ENCODE results near the gene SNTA1. TPM values are rescaled to one million over a fixed set of nuclear protein-coding genes. Genes with fewer than 3 reads are reported as not detected.

SNTA1 gene
- total RNA-seq, 1 experiment from 2014 or later: 14.6 TPM

- Histone ChIP-seq H3K4me2 (ENCODE audit: low read length) (no peak overlapping the region), H3K9ac (ENCODE audit: low read length) (no peak overlapping the region), H4K20me1 (ENCODE audit: insufficient read depth) (no peaks in the 10 kb centered on the region), H2AFZ (ENCODE audit: low read depth, low read length, poor library complexity, severe bottlenecking) (no peak overlapping the region), H3K36me3 (ENCODE audit: control insufficient read depth in 1 of 2, insufficient read depth in 2 of 2, low read length in 2 of 2) (no peaks in the 10 kb centered on the region; a peak in 1 of 4 replicates), H3K4me3 (replicated peaks in 1 of 2; ENCODE audit: low read depth in 1 of 2, low read length in 2 of 2) (no peak overlapping the region), H3K9me2 (ENCODE audit: insufficient read depth) (no peaks in the 10 kb centered on the region), H3K27me3 (ENCODE audit: insufficient read depth, low read length) (no peaks in the 10 kb centered on the region), H3K4me1 (ENCODE audit: control insufficient read depth in 1 of 2, insufficient read depth in 2 of 2, low read length in 2 of 2) (peaks cover 3 to 9% of the 10 kb centered on the region in 2 experiments; a peak in 2 of 4 replicates), H3K79me2 (ENCODE audit: insufficient read depth, low read length) (no peaks in the 10 kb centered on the region), H3K27ac (ENCODE audit: low read depth, low read length) (no peak overlapping the region), H3K9me3 (ENCODE audit: control insufficient read depth in 1 of 2, insufficient read depth in 1 of 2, low read depth in 1 of 2, low read length in 2 of 2) (no peaks in the 10 kb centered on the region)
- ChIA-PET POLR2A (no interaction called here), RAD21 (ENCODE audit: low non-redundant PET in 1 of 2, low total read pairs in 2 of 2, uncharacterized antibody in 2 of 2, unreplicated experiment in 2 of 2) (no interaction called here), CTCF (no interaction called here)
- ATAC-seq (no peak), DNase-seq (ENCODE audit: low read depth, low spot score) (no peak)
- TF ChIP-seq EGR1 (IDR thresholded peaks at IDR 0.05; ENCODE audit: low read depth) (no peak), EZH2 (IDR thresholded peaks at IDR 0.05) (no peak), MAX (IDR thresholded peaks at IDR 0.05) (no peak), YY1 (IDR thresholded peaks at IDR 0.05; ENCODE audit: extremely low read depth, insufficient replicate concordance, low read depth, low read length) (no peak), POLR2A (IDR thresholded peaks at IDR 0.05; ENCODE audit: borderline replicate concordance, extremely low read depth, insufficient read depth, insufficient read length) (no peak), SIN3A (IDR thresholded peaks at IDR 0.05; ENCODE audit: low read depth) (no peak), CBX3 (IDR thresholded peaks at IDR 0.05; ENCODE audit: low read depth) (no peak), ELF1 (IDR thresholded peaks at IDR 0.05; ENCODE audit: borderline replicate concordance, low read depth) (no peak), ZNF274 (IDR thresholded peaks at IDR 0.05; ENCODE audit: low read depth, low read length) (no peak), JUND (IDR thresholded peaks at IDR 0.05) (no peak), ZFX (IDR thresholded peaks at IDR 0.05) (no peak), TCF7L2 (IDR thresholded peaks at IDR 0.05; ENCODE audit: borderline replicate concordance, extremely low read depth, insufficient read depth, insufficient read length) (no peak), ATF3 (IDR thresholded peaks at IDR 0.05) (no peak), ZBTB33 (IDR thresholded peaks at IDR 0.05; ENCODE audit: extremely low read depth, insufficient replicate concordance, low read length) (no peak), REST (IDR thresholded peaks at IDR 0.05; ENCODE audit: low read depth) (no peak), CTCF (IDR thresholded peaks at IDR 0.05 in 2 of 3, conservative IDR thresholded peaks at IDR 0.05 in 1 of 3; ENCODE audit: borderline replicate concordance in 1 of 3, insufficient read depth in 1 of 3, low read depth in 2 of 3, low read length in 2 of 3) (no peak), CEBPB (IDR thresholded peaks at IDR 0.05; ENCODE audit: low read depth) (no peak), POLR2AphosphoS5 (IDR thresholded peaks at IDR 0.05; ENCODE audit: low read depth, low read length) (no peak), RAD21 (IDR thresholded peaks at IDR 0.05; ENCODE audit: low read depth) (no peak)
- no TSS peak for BruUV-seq (replicated peaks)
- intact Hi-C loops (cut with micrococcal nuclease): no loop called here
These were observed 31.1 kb downstream of the SNTA1 start for GRCh38 chr20:33412484-33412838.

All from HCT116 (cell line).